GM23338 (cell line): ENCODE measurements around the gene LILRA1. TPM values are rescaled to one million over a fixed set of nuclear protein-coding genes. Genes with fewer than 3 reads are reported as not detected.

Source experiments
- ATAC-seq: fragments of 200-7000 bp; cut with Tn5 transposase; 3 replicates; pipeline ENCODE4 v1.9.1; 2020
- DNase-seq: peaks from one replicate; pipeline ENCODE4 v3.0.0-alpha.2; 2015; ENCODE audit warnings: low spot score
- H2AFZ ChIP-seq: fragments of 200-600 bp; sonication (generic); 2 replicates; pipeline ENCODE4 v1.8.0; 2016; ENCODE audit warnings: antibody characterized with exemption, mild to moderate bottlenecking, moderate library complexity
- H3F3A ChIP-seq: fragments of 200-600 bp; sonication (generic); replicated peaks from 2 replicates; pipeline ENCODE4 v1.8.0; 2017; ENCODE audit warnings: antibody characterized with exemption, mixed run types, low read depth
- H3K27ac ChIP-seq: fragments of 200-600 bp; sonication (generic); 2 replicates; pipeline ENCODE4 v1.6.1; 2016; ENCODE audit warnings: low read depth
- H3K27me3 ChIP-seq: fragments of 200-600 bp; sonication (generic); 2 replicates; pipeline ENCODE4 v1.8.0; 2016; ENCODE audit warnings: mild to moderate bottlenecking, mixed run types, moderate library complexity; ENCODE audit not compliant: insufficient read depth
- H3K36me3 ChIP-seq: fragments of 200-600 bp; sonication (generic); 2 replicates; pipeline ENCODE4 v1.8.0; 2016; ENCODE audit warnings: mild to moderate bottlenecking; ENCODE audit not compliant: insufficient read depth
- H3K4me1 ChIP-seq: fragments of 200-600 bp; sonication (generic); 2 replicates; pipeline ENCODE4 v1.8.0; 2016; ENCODE audit warnings: mild to moderate bottlenecking, moderate library complexity; ENCODE audit not compliant: insufficient read depth
- H3K4me2 ChIP-seq: fragments of 200-600 bp; sonication (generic); 2 replicates; pipeline ENCODE4 v1.7.1; 2017; ENCODE audit warnings: mixed run types
- H3K4me3 ChIP-seq: fragments of 200-600 bp; sonication (generic); 2 replicates; pipeline ENCODE4 v1.6.1; 2016; ENCODE audit warnings: mixed run types
- H3K79me2 ChIP-seq: fragments of 200-600 bp; sonication (generic); replicated peaks from 2 replicates; pipeline ENCODE4 v1.8.0; 2017; ENCODE audit warnings: mild to moderate bottlenecking; ENCODE audit not compliant: insufficient read depth
- H3K9me2 ChIP-seq: fragments of 200-600 bp; sonication (generic); 2 replicates; pipeline ENCODE4 v1.8.0; 2017; ENCODE audit not compliant: insufficient read depth
- H4K20me1 ChIP-seq: fragments of 200-600 bp; sonication (generic); replicated peaks from 2 replicates; pipeline ENCODE4 v1.8.0; 2017; ENCODE audit warnings: mild to moderate bottlenecking; ENCODE audit not compliant: insufficient read depth
- H3K27ac Mint-ChIP-seq: 2 replicates; pipeline ENCODE4 v1.8.0; 2020; ENCODE audit warnings: inconsistent platforms, mild to moderate bottlenecking, moderate library complexity, mixed read lengths
- H3K27me3 Mint-ChIP-seq: 3 replicates; pipeline ENCODE4 v1.8.0; 2022; ENCODE audit warnings: low read depth, mild to moderate bottlenecking, moderate library complexity, mixed read lengths, inconsistent platforms; ENCODE audit not compliant: insufficient read depth, poor library complexity
- H3K36me3 Mint-ChIP-seq: 3 replicates; pipeline ENCODE4 v1.8.0; 2021; ENCODE audit warnings: low read depth, mild to moderate bottlenecking, inconsistent platforms, moderate library complexity, mixed read lengths
- H3K4me1 Mint-ChIP-seq: 3 replicates; pipeline ENCODE4 v1.8.0; 2020; ENCODE audit warnings: mild to moderate bottlenecking, inconsistent platforms, mixed read lengths
- H3K4me3 Mint-ChIP-seq: 3 replicates; pipeline ENCODE4 v1.8.0; 2021; ENCODE audit warnings: moderate library complexity, mild to moderate bottlenecking, inconsistent platforms, mixed read lengths
- H3K9me3 Mint-ChIP-seq: 3 replicates; pipeline ENCODE4 v1.8.0; 2020; ENCODE audit warnings: moderate library complexity, mild to moderate bottlenecking, inconsistent platforms, mixed read lengths
- CREB1 ChIP-seq: fragments of 250-450 bp; sonication (Bioruptor Pico); IDR thresholded peaks from 2 replicates; pipeline ENCODE4 v1.5.0; 2020; ENCODE audit warnings: low read depth, mild to moderate bottlenecking, moderate library complexity
- EZH2 ChIP-seq: fragments of 200-600 bp; sonication (generic); IDR thresholded peaks from one replicate; pipeline ENCODE4 v1.8.0; 2017; ENCODE audit warnings: antibody characterized with exemption, mild to moderate bottlenecking, low read depth; ENCODE audit not compliant: unreplicated experiment
- EZH2phosphoT487 ChIP-seq: fragments of 200-600 bp; sonication (generic); IDR thresholded peaks from one replicate; pipeline ENCODE4 v1.8.1; 2018; ENCODE audit warnings: antibody characterized with exemption; ENCODE audit not compliant: unreplicated experiment
- JUNB ChIP-seq: IDR thresholded peaks from one replicate; pipeline ENCODE4 v1.6.1; 2016; ENCODE audit warnings: antibody characterized with exemption; ENCODE audit not compliant: unreplicated experiment
- NANOG ChIP-seq: IDR thresholded peaks from 2 replicates; pipeline ENCODE4 v1.6.1; 2016; ENCODE audit warnings: antibody characterized with exemption, borderline replicate concordance
- POLR2AphosphoS5 ChIP-seq: IDR thresholded peaks from 2 replicates; pipeline ENCODE4 v1.6.1; 2016; ENCODE audit warnings: antibody characterized with exemption, low read depth
- STAT1 ChIP-seq: IDR thresholded peaks from one replicate; pipeline ENCODE4 v1.6.1; 2016; ENCODE audit warnings: antibody characterized with exemption; ENCODE audit not compliant: unreplicated experiment
- ZNF114 ChIP-seq: fragments of 250-450 bp; sonication (Bioruptor Pico); IDR thresholded peaks from 2 replicates; pipeline ENCODE4 v1.5.0; 2020; ENCODE audit warnings: mild to moderate bottlenecking, moderate library complexity
- ZNF331 ChIP-seq: fragments of 250-450 bp; sonication (Bioruptor Pico); IDR thresholded peaks from 2 replicates; pipeline ENCODE4 v1.5.0; 2020; ENCODE audit warnings: low read depth, mild to moderate bottlenecking, moderate library complexity
- polyA plus RNA-seq: library from polyadenylated mRNA; unstranded; fragments of >200 nt; fragmentation: Nextera tagmentation; extraction: Ambion mirVana; gene quantifications from 2 replicates; pipeline ENCODE4 v1.2.1, GENCODE V29; 2016
- total RNA-seq: library from RNA; depleted of rRNA; stranded (reverse); fragments of >200 nt; shearing (Covaris generic); gene quantifications from 2 replicates; pipeline ENCODE4 v1.2.3, GENCODE V29; 2014
- TF ChIP-seq, protein P1 (sequence below): IDR thresholded peaks from 2 replicates; pipeline ENCODE4 v1.6.1; 2016; ENCODE audit warnings: antibody characterized with exemption
- TF ChIP-seq, protein P2 (sequence below): fragments of 250-450 bp; sonication (Bioruptor Pico); IDR thresholded peaks from 2 replicates; pipeline ENCODE4 v1.5.0; 2020; ENCODE audit warnings: mild to moderate bottlenecking, moderate library complexity
- TF ChIP-seq, protein P3 (sequence below): IDR thresholded peaks from one replicate; pipeline ENCODE4 v1.6.1; 2018; ENCODE audit warnings: antibody characterized with exemption; ENCODE audit not compliant: unreplicated experiment
- TF ChIP-seq, protein P4 (sequence below), 2 experiments: fragments of 200-600 bp in 1 of 2; sonication (generic) in 1 of 2; conservative IDR thresholded peaks; 2 replicates each; pipeline versions ENCODE4 v1.5.1 to v1.6.1; 2016 to 2017; ENCODE audit warnings: antibody characterized with exemption in 2 of 2, low read depth in 2 of 2, mild to moderate bottlenecking in 2 of 2, moderate library complexity in 1 of 2

LILRA1 gene
- total and polyA plus RNA-seq, 2 experiments from 2014 or later: not detected

DNA sequence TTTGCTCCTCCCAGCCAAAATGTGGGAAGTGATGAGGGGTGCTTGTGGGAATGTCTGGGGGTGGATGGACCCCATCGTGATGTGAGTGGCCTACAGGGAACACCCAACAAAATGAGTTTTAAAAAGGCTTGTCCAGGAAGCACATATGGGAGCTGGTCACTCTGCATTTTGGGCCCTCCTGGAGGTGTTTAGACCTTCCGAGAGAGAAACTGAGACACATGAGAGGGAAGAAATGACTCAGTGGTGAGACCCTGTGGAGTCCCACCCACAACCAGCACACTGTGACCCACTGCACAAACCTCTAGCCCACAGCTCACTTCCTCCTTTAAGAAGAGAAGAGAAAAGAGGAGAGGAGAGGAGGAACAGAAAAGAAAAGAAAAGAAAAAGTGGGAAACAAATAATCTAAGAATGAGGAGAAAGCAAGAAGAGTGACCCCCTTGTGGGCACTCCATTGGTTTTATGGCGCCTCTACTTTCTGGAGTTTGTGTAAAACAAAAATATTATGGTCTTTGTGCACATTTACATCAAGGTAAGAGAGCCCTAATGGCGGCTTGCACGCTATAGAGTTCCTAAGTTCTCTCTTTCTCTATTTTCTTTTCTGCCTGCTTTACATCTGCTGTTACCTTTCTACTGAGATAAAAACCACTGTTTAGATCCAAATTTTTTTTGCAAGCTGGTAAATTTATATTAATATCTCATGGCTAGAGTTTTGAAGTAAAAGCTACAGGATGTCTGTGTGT lies 23.6 kb downstream of the LILRA1 start:
- no peak overlapping the region for H2AFZ ChIP-seq
- Mint-ChIP-seq H3K27ac (no peak overlapping the region), H3K4me1 (no peaks in the 10 kb centered on the region), H3K4me3 (no peak overlapping the region), H3K9me3 (peaks cover 91% of the 10 kb centered on the region), H3K36me3 (peaks cover 22% of the 10 kb centered on the region), H3K27me3 (peaks cover 2% of the 10 kb centered on the region)
- no peak for DNase-seq
- no peak overlapping the region for H3K4me2 ChIP-seq
- TF ChIP-seq EZH2phosphoT487 (no peak), CREB1 (CRISPR knock-in tag) (no peak), EZH2 (no peak), NANOG (no peak), POLR2AphosphoS5 (no peak), ZNF331 (no peak), JUNB (no peak), ZNF114 (CRISPR knock-in tag) (no peak), STAT1 (no peak)
- TF ChIP-seq, protein P1, sequence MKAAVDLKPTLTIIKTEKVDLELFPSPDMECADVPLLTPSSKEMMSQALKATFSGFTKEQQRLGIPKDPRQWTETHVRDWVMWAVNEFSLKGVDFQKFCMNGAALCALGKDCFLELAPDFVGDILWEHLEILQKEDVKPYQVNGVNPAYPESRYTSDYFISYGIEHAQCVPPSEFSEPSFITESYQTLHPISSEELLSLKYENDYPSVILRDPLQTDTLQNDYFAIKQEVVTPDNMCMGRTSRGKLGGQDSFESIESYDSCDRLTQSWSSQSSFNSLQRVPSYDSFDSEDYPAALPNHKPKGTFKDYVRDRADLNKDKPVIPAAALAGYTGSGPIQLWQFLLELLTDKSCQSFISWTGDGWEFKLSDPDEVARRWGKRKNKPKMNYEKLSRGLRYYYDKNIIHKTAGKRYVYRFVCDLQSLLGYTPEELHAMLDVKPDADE: no peak
- TF ChIP-seq, protein P2, sequence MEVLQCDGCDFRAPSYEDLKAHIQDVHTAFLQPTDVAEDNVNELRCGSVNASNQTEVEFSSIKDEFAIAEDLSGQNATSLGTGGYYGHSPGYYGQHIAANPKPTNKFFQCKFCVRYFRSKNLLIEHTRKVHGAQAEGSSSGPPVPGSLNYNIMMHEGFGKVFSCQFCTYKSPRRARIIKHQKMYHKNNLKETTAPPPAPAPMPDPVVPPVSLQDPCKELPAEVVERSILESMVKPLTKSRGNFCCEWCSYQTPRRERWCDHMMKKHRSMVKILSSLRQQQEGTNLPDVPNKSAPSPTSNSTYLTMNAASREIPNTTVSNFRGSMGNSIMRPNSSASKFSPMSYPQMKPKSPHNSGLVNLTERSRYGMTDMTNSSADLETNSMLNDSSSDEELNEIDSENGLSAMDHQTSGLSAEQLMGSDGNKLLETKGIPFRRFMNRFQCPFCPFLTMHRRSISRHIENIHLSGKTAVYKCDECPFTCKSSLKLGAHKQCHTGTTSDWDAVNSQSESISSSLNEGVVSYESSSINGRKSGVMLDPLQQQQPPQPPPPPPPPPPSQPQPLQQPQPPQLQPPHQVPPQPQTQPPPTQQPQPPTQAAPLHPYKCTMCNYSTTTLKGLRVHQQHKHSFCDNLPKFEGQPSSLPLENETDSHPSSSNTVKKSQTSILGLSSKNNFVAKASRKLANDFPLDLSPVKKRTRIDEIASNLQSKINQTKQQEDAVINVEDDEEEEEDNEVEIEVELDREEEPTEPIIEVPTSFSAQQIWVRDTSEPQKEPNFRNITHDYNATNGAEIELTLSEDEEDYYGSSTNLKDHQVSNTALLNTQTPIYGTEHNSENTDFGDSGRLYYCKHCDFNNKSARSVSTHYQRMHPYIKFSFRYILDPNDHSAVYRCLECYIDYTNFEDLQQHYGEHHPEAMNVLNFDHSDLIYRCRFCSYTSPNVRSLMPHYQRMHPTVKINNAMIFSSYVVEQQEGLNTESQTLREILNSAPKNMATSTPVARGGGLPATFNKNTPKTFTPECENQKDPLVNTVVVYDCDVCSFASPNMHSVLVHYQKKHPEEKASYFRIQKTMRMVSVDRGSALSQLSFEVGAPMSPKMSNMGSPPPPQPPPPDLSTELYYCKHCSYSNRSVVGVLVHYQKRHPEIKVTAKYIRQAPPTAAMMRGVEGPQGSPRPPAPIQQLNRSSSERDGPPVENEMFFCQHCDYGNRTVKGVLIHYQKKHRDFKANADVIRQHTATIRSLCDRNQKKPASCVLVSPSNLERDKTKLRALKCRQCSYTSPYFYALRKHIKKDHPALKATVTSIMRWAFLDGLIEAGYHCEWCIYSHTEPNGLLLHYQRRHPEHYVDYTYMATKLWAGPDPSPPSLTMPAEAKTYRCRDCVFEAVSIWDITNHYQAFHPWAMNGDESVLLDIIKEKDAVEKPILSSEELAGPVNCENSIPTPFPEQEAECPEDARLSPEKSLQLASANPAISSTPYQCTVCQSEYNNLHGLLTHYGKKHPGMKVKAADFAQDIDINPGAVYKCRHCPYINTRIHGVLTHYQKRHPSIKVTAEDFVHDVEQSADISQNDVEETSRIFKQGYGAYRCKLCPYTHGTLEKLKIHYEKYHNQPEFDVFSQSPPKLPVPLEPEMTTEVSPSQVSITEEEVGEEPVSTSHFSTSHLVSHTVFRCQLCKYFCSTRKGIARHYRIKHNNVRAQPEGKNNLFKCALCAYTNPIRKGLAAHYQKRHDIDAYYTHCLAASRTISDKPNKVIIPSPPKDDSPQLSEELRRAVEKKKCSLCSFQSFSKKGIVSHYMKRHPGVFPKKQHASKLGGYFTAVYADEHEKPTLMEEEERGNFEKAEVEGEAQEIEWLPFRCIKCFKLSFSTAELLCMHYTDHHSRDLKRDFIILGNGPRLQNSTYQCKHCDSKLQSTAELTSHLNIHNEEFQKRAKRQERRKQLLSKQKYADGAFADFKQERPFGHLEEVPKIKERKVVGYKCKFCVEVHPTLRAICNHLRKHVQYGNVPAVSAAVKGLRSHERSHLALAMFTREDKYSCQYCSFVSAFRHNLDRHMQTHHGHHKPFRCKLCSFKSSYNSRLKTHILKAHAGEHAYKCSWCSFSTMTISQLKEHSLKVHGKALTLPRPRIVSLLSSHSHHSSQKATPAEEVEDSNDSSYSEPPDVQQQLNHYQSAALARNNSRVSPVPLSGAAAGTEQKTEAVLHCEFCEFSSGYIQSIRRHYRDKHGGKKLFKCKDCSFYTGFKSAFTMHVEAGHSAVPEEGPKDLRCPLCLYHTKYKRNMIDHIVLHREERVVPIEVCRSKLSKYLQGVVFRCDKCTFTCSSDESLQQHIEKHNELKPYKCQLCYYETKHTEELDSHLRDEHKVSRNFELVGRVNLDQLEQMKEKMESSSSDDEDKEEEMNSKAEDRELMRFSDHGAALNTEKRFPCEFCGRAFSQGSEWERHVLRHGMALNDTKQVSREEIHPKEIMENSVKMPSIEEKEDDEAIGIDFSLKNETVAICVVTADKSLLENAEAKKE: no peak
- TF ChIP-seq, protein P3, sequence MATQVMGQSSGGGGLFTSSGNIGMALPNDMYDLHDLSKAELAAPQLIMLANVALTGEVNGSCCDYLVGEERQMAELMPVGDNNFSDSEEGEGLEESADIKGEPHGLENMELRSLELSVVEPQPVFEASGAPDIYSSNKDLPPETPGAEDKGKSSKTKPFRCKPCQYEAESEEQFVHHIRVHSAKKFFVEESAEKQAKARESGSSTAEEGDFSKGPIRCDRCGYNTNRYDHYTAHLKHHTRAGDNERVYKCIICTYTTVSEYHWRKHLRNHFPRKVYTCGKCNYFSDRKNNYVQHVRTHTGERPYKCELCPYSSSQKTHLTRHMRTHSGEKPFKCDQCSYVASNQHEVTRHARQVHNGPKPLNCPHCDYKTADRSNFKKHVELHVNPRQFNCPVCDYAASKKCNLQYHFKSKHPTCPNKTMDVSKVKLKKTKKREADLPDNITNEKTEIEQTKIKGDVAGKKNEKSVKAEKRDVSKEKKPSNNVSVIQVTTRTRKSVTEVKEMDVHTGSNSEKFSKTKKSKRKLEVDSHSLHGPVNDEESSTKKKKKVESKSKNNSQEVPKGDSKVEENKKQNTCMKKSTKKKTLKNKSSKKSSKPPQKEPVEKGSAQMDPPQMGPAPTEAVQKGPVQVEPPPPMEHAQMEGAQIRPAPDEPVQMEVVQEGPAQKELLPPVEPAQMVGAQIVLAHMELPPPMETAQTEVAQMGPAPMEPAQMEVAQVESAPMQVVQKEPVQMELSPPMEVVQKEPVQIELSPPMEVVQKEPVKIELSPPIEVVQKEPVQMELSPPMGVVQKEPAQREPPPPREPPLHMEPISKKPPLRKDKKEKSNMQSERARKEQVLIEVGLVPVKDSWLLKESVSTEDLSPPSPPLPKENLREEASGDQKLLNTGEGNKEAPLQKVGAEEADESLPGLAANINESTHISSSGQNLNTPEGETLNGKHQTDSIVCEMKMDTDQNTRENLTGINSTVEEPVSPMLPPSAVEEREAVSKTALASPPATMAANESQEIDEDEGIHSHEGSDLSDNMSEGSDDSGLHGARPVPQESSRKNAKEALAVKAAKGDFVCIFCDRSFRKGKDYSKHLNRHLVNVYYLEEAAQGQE: no peak
- TF ChIP-seq, protein P4, sequence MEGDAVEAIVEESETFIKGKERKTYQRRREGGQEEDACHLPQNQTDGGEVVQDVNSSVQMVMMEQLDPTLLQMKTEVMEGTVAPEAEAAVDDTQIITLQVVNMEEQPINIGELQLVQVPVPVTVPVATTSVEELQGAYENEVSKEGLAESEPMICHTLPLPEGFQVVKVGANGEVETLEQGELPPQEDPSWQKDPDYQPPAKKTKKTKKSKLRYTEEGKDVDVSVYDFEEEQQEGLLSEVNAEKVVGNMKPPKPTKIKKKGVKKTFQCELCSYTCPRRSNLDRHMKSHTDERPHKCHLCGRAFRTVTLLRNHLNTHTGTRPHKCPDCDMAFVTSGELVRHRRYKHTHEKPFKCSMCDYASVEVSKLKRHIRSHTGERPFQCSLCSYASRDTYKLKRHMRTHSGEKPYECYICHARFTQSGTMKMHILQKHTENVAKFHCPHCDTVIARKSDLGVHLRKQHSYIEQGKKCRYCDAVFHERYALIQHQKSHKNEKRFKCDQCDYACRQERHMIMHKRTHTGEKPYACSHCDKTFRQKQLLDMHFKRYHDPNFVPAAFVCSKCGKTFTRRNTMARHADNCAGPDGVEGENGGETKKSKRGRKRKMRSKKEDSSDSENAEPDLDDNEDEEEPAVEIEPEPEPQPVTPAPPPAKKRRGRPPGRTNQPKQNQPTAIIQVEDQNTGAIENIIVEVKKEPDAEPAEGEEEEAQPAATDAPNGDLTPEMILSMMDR (conservative IDR thresholded peaks at IDR 0.05; ENCODE audit: low read depth in 2 of 2): no peak
- no peaks in the 10 kb centered on the region for H3K9me2 ChIP-seq
- no peak overlapping the region for H3K4me3 ChIP-seq
- H3K27me3 ChIP-seq: no peaks in the 10 kb centered on the region
- no peak for ATAC-seq
- no peaks in the 10 kb centered on the region for H3F3A ChIP-seq
- no peaks in the 10 kb centered on the region for H4K20me1 ChIP-seq
- H3K27ac ChIP-seq: no peak overlapping the region
- H3K79me2 ChIP-seq: no peaks in the 10 kb centered on the region
- no peaks in the 10 kb centered on the region for H3K4me1 ChIP-seq
- H3K36me3 ChIP-seq: no peaks in the 10 kb centered on the region
